HCT116 (cell line): ENCODE data around the gene ALCAM. TPM values are rescaled to one million over a fixed set of nuclear protein-coding genes. Genes with fewer than 3 reads are reported as not detected.
A peak's percentile ranks its signal among the peaks of the same experiment; 100 is the strongest.

Experiments used
- ATAC-seq: fragments of 200-7000 bp; cut with Tn5 transposase; 2 replicates; pipeline ENCODE4 v1.9.1; 2020; ENCODE audit warnings: mild to moderate bottlenecking, moderate library complexity
- Bru-seq: library from RNA; stranded (reverse); fragments of 400-500 nt; gene quantifications from one replicate; lab custom pipeline; 2021; lab: Mats Ljungman, UMichigan
- BruChase-seq, 2 experiments: library from RNA; stranded (reverse); fragments of 400-500 nt; gene quantifications; one replicate each; lab custom pipeline; 2021; lab: Mats Ljungman, UMichigan
- BruUV-seq: library from RNA; stranded (reverse); fragments of 400-500 nt; replicated peaks from 2 replicates; lab custom pipeline; 2021; lab: Mats Ljungman, UMichigan
- CTCF ChIA-PET: fragments of 300-600 bp; sonication (Branson Sonifier 250); formaldehyde crosslinking; loops from one replicate; lab custom pipeline; 2021; ENCODE audit warnings: antibody characterized with exemption; lab: Charles Lee
- POLR2A ChIA-PET: fragments of 300-600, 350-600 bp; sonication (Branson Sonifier 250); formaldehyde crosslinking; loops from one replicate; lab custom pipeline; 2021; ENCODE audit warnings: antibody characterized with exemption; lab: Charles Lee
- RAD21 ChIA-PET, 2 experiments: fragments of 300-600 bp; sonication (Branson Sonifier 250); formaldehyde crosslinking; loops; one replicate each; lab custom pipeline; 2023; ENCODE audit warnings: low total read pairs in 2 of 2; ENCODE audit not compliant: uncharacterized antibody in 2 of 2, unreplicated experiment in 2 of 2, low non-redundant PET in 1 of 2; lab: Charles Lee
- DNase-seq: peaks from one replicate; pipeline ENCODE4 v3.0.0-alpha.2; 2010; ENCODE audit warnings: low read depth, low spot score
- H2AFZ ChIP-seq: fragments of 200-600 bp; shearing (Covaris generic), sonication (generic); 2 replicates; pipeline ENCODE4 v1.6.1; 2017; ENCODE audit warnings: low read depth, mixed run types, mixed read lengths, antibody characterized with exemption, low read length; ENCODE audit not compliant: poor library complexity, severe bottlenecking
- H3K27ac ChIP-seq: 2 replicates; pipeline ENCODE4 v1.5.1; 2012; ENCODE audit warnings: low read depth, low read length
- H3K27me3 ChIP-seq: fragments of 200-600 bp; sonication (generic); 2 replicates; pipeline ENCODE4 v1.6.1; 2016; ENCODE audit warnings: mixed run types, low read length, mixed read lengths; ENCODE audit not compliant: insufficient read depth
- H3K36me3 ChIP-seq, 2 experiments: fragments of 200-500 bp in 1 of 2; fragments of 200-600 bp in 1 of 2; sonication (Bioruptor generic) in 1 of 2; sonication (generic) in 1 of 2; 2 replicates each; pipeline versions ENCODE4 v1.5.1 to v1.6.1; 2014 to 2016; ENCODE audit warnings: low read length in 2 of 2, inconsistent platforms in 1 of 2, mixed read lengths in 1 of 2, mixed run types in 1 of 2; ENCODE audit not compliant: insufficient read depth in 2 of 2, control insufficient read depth in 1 of 2
- H3K4me1 ChIP-seq, 2 experiments: fragments of 200-600 bp in 1 of 2; sonication (generic) in 1 of 2; 2 replicates each; pipeline versions ENCODE4 v1.5.1 to v1.6.1; 2012 to 2017; ENCODE audit warnings: low read length in 2 of 2, inconsistent platforms in 1 of 2, mild to moderate bottlenecking in 1 of 2, mixed read lengths in 1 of 2, mixed run types in 1 of 2, moderate library complexity in 1 of 2; ENCODE audit not compliant: insufficient read depth in 2 of 2, control insufficient read depth in 1 of 2
- H3K4me2 ChIP-seq: fragments of 200-600 bp; sonication (generic); 2 replicates; pipeline ENCODE4 v1.6.1; 2017; ENCODE audit warnings: mixed run types, low read length, mixed read lengths
- H3K4me3 ChIP-seq, 2 experiments: fragments of 200-600 bp in 1 of 2; sonication (generic) in 1 of 2; replicated peaks in 1 of 2; 2 replicates each; pipeline ENCODE4 v1.5.1; 2011 to 2016; ENCODE audit warnings: low read length in 2 of 2, control low read depth in 1 of 2, low read depth in 1 of 2, mild to moderate bottlenecking in 1 of 2, mixed read lengths in 1 of 2, mixed run types in 1 of 2
- H3K79me2 ChIP-seq: fragments of 200-600 bp; sonication (generic); 2 replicates; pipeline ENCODE4 v1.6.1; 2017; ENCODE audit warnings: mild to moderate bottlenecking, mixed run types, low read length, moderate library complexity, mixed read lengths; ENCODE audit not compliant: insufficient read depth
- H3K9ac ChIP-seq: fragments of 200-600 bp; sonication (generic); 2 replicates; pipeline ENCODE4 v1.6.1; 2016; ENCODE audit warnings: low read length, mixed read lengths
- H3K9me2 ChIP-seq: fragments of 200-600 bp; sonication (generic), shearing (Covaris generic); 2 replicates; pipeline ENCODE4 v1.6.1; 2017; ENCODE audit warnings: mixed run types, mild to moderate bottlenecking, moderate library complexity; ENCODE audit not compliant: insufficient read depth
- H3K9me3 ChIP-seq, 2 experiments: fragments of 200-500 bp in 1 of 2; fragments of 200-600 bp in 1 of 2; sonication (Bioruptor generic) in 1 of 2; sonication (generic) in 1 of 2; 2 replicates each; pipeline ENCODE4 v1.6.1; 2014 to 2017; ENCODE audit warnings: low read length in 2 of 2, mixed read lengths in 2 of 2, inconsistent platforms in 1 of 2, low read depth in 1 of 2, mild to moderate bottlenecking in 1 of 2, mixed run types in 1 of 2, moderate library complexity in 1 of 2; ENCODE audit not compliant: control insufficient read depth in 1 of 2, insufficient read depth in 1 of 2
- H4K20me1 ChIP-seq: fragments of 200-600 bp; sonication (generic), shearing (Covaris generic); 2 replicates; pipeline ENCODE4 v1.6.1; 2017; ENCODE audit warnings: mixed run types, mild to moderate bottlenecking, moderate library complexity; ENCODE audit not compliant: insufficient read depth
- CBX3 ChIP-seq: IDR thresholded peaks from 2 replicates; pipeline ENCODE4 v1.6.1; 2012; ENCODE audit warnings: low read depth
- CTCF ChIP-seq, 3 experiments: fragments of 200-600 bp in 1 of 3; sonication (generic) in 1 of 3; IDR thresholded peaks in 2 of 3; conservative IDR thresholded peaks in 1 of 3; 2 replicates each; pipeline ENCODE4 v1.5.1; 2012 to 2017; ENCODE audit warnings: low read depth in 2 of 3, low read length in 2 of 3, antibody characterized with exemption in 1 of 3, borderline replicate concordance in 1 of 3, control low read depth in 1 of 3, mild to moderate bottlenecking in 1 of 3, mixed read lengths in 1 of 3, mixed run types in 1 of 3, moderate library complexity in 1 of 3; ENCODE audit not compliant: insufficient read depth in 1 of 3
- ELF1 ChIP-seq: IDR thresholded peaks from 2 replicates; pipeline ENCODE4 v1.6.1; 2012; ENCODE audit warnings: low read depth, borderline replicate concordance
- EZH2 ChIP-seq: fragments of 200-600 bp; sonication (generic); IDR thresholded peaks from 2 replicates; pipeline ENCODE4 v1.6.1; 2017; ENCODE audit warnings: antibody characterized with exemption, mixed run types
- JUND ChIP-seq: IDR thresholded peaks from 2 replicates; pipeline ENCODE4 v1.6.1; 2012
- POLR2A ChIP-seq: IDR thresholded peaks from 2 replicates; pipeline ENCODE4 v1.7.0; 2011; ENCODE audit warnings: borderline replicate concordance; ENCODE audit not compliant: insufficient read depth, insufficient read length; ENCODE audit errors: extremely low read depth
- POLR2AphosphoS5 ChIP-seq: IDR thresholded peaks from 2 replicates; pipeline ENCODE4 v1.6.1; 2011; ENCODE audit warnings: mild to moderate bottlenecking, low read depth, low read length, moderate library complexity
- RAD21 ChIP-seq: IDR thresholded peaks from 2 replicates; pipeline ENCODE4 v1.6.1; 2012; ENCODE audit warnings: low read depth, mild to moderate bottlenecking
- SIN3A ChIP-seq: IDR thresholded peaks from 2 replicates; pipeline ENCODE4 v1.6.1; 2012; ENCODE audit warnings: low read depth
- SP1 ChIP-seq: IDR thresholded peaks from 2 replicates; pipeline ENCODE4 v1.6.1; 2012; ENCODE audit warnings: low read depth
- SRF ChIP-seq: IDR thresholded peaks from 2 replicates; pipeline ENCODE4 v1.6.1; 2012; ENCODE audit warnings: low read depth
- TCF7L2 ChIP-seq: IDR thresholded peaks from 2 replicates; pipeline ENCODE4 v1.7.0; 2011; ENCODE audit warnings: borderline replicate concordance, inconsistent platforms; ENCODE audit not compliant: insufficient read depth, insufficient read length; ENCODE audit errors: extremely low read depth
- YY1 ChIP-seq: IDR thresholded peaks from 2 replicates; pipeline ENCODE4 v1.6.1; 2011; ENCODE audit warnings: low read length, low read depth, moderate library complexity, mild to moderate bottlenecking; ENCODE audit not compliant: insufficient replicate concordance; ENCODE audit errors: extremely low read depth
- ZFX ChIP-seq: fragments of 450-650 bp; IDR thresholded peaks from 2 replicates; pipeline ENCODE4 v1.6.1; 2017
- ZNF274 ChIP-seq: fragments of 200-500 bp; sonication (Bioruptor generic); IDR thresholded peaks from 2 replicates; pipeline ENCODE4 v1.6.1; 2014; ENCODE audit warnings: mild to moderate bottlenecking, low read depth, low read length, inconsistent platforms
- intact Hi-C: fragments of 100-400 bp; cut with micrococcal nuclease; formaldehyde crosslinking; loops from 2 replicates; pipeline ENCODE4 v1.10.0; 2022
- long read RNA-seq: library from polyadenylated mRNA; unstranded; transcript quantifications from one replicate; pipeline ENCODE4 v2.0.0, GENCODE V29; 2021; ENCODE audit not compliant: unreplicated experiment
- polyA plus RNA-seq: library from polyadenylated mRNA; unstranded; fragments of >200 nt; gene quantifications from 2 replicates; pipeline ENCODE4 v1.2.1, GENCODE V29; 2012; ENCODE audit warnings: missing spikeins
- total RNA-seq: library from RNA; stranded (reverse); gene quantifications from one replicate; pipeline ENCODE4 v1.2.1, GENCODE V29; 2021; ENCODE audit not compliant: unreplicated experiment
- TF ChIP-seq, protein P1 (sequence below): IDR thresholded peaks from 2 replicates; pipeline ENCODE4 v1.6.1; 2012
- TF ChIP-seq, protein P2 (sequence below): IDR thresholded peaks from 2 replicates; pipeline ENCODE4 v1.6.1; 2011; ENCODE audit warnings: mild to moderate bottlenecking, low read length, moderate library complexity; ENCODE audit not compliant: insufficient replicate concordance; ENCODE audit errors: extremely low read depth
- TF ChIP-seq, protein P3 (sequence below): IDR thresholded peaks from 2 replicates; pipeline ENCODE4 v1.6.1; 2012

The ALCAM gene
- total RNA-seq (56.7 TPM), Bru-seq, nascent RNA (percentile 90 among the genes with signal in this experiment), BruChase-seq, experiment 1, labeled RNA remaining after a 6-hour chase (percentile 84 among the genes with signal in this experiment), BruChase-seq, experiment 2, labeled RNA remaining after a 2-hour chase (percentile 76 among the genes with signal in this experiment)
- polyA plus RNA-seq, result 41.7 and 41.9 TPM in 2 replicates
- long read RNA-seq, full-length matches to known transcripts, result 52 of 83 reads
- long read RNA-seq, partial matches to known transcripts, result 14 of 83 reads
- long read RNA-seq, other reads (novel, unspliced or antisense), result 17 of 83 reads

DNA sequence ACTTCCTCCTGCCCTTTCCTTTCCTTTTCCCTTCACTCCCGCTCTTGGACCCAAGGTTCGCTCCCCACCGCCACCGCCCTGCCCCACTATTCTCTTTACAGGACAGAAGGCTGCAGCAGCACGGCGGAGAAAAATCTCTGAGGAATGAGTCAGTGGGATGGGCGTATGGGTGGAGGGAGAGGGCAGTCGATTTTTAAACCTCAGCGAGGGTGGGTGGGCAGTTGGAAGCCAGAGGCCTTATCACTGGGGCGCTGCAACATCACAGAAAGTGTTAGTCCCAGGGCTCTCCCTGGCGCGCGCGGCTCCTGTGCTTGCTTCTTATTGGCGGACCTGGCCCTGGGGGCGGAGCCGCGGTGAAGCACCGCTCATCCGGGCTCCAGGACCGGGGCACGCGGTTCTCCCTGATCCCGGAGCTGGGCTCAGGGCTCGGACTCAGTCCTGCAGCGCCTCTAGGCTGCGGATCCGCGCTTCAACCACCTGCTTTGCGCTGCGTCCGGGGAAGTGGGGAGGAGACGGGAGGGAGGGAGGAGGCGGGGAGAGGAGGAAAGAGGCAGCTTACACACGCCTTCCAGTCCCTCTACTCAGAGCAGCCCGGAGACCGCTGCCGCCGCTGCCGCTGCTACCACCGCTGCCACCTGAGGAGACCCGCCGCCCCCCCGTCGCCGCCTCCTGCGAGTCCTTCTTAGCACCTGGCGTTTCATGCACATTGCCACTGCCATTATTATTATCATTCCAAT is at the start of gene ALCAM:
TSS of gene ALCAM (plus strand) at position 584 of the 737 bp plus-strand sequence.
- CTCF ChIA-PET, result interaction anchor here (0.7 to 3.7 kb wide), 6 partner anchors 12 to 1093 kb away, joined by 3 to 20 read pairs (median 6); no protein-coding TSS in a partner anchor
- no TSS peak for BruUV-seq
- no peak for TF ChIP-seq ELF1
- TF ChIP-seq CBX3, result peak; percentile 94
- no peak for TF ChIP-seq TCF7L2
- TF ChIP-seq, protein P1, sequence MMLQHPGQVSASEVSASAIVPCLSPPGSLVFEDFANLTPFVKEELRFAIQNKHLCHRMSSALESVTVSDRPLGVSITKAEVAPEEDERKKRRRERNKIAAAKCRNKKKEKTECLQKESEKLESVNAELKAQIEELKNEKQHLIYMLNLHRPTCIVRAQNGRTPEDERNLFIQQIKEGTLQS, result no peak
- peak; percentile 70 for TF ChIP-seq SIN3A
- no peak for TF ChIP-seq EZH2
- TF ChIP-seq RAD21, result peak; percentile 97
- TF ChIP-seq POLR2A, result no peak
- peak; percentile 82 for TF ChIP-seq SP1
- peak; percentile 52 to 78 (median 58) for TF ChIP-seq CTCF (IDR thresholded peaks at IDR 0.05 in 2 of 3, conservative IDR thresholded peaks at IDR 0.05 in 1 of 3; ENCODE audit: borderline replicate concordance in 1 of 3, insufficient read depth in 1 of 3, low read depth in 2 of 3, low read length in 2 of 3)
- TF ChIP-seq SRF, result no peak
- no peak for TF ChIP-seq ZFX
- peak; percentile 78 for TF ChIP-seq POLR2AphosphoS5
- TF ChIP-seq ZNF274, result no peak
- no peak for TF ChIP-seq YY1
- TF ChIP-seq, protein P2, sequence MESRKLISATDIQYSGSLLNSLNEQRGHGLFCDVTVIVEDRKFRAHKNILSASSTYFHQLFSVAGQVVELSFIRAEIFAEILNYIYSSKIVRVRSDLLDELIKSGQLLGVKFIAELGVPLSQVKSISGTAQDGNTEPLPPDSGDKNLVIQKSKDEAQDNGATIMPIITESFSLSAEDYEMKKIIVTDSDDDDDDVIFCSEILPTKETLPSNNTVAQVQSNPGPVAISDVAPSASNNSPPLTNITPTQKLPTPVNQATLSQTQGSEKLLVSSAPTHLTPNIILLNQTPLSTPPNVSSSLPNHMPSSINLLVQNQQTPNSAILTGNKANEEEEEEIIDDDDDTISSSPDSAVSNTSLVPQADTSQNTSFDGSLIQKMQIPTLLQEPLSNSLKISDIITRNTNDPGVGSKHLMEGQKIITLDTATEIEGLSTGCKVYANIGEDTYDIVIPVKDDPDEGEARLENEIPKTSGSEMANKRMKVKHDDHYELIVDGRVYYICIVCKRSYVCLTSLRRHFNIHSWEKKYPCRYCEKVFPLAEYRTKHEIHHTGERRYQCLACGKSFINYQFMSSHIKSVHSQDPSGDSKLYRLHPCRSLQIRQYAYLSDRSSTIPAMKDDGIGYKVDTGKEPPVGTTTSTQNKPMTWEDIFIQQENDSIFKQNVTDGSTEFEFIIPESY, result no peak
- TF ChIP-seq, protein P3, sequence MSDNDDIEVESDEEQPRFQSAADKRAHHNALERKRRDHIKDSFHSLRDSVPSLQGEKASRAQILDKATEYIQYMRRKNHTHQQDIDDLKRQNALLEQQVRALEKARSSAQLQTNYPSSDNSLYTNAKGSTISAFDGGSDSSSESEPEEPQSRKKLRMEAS, result peak; percentile 98
- peak; percentile 49 for TF ChIP-seq JUND

More for the DNA sequence above, at the start of gene ALCAM:
- Histone ChIP-seq H3K9me3 (no peaks in the 10 kb centered on the region), H3K4me1 (peaks cover 13 to 49% of the 10 kb centered on the region in 2 experiments; a peak in 3 of 4 replicates), H3K4me2 (peak within 1 kb of the TSS; percentile 98), H3K36me3 (no peaks in the 10 kb centered on the region), H3K27me3 (no peaks in the 10 kb centered on the region), H3K4me3 (peak within 1 kb of the TSS; percentile 74 to 91), H3K9me2 (no peaks in the 10 kb centered on the region), H3K9ac (peak within 1 kb of the TSS; percentile 86), H3K79me2 (peaks cover 47% of the 10 kb centered on the region), H4K20me1 (no peaks in the 10 kb centered on the region), H3K27ac (peak within 1 kb of the TSS; percentile 78), H2AFZ (peak within 1 kb of the TSS; percentile 99)
- DNase-seq (peak; percentile 97), ATAC-seq (peak; percentile 81)
- ChIA-PET RAD21 (interaction anchor here (0.6 to 1.1 kb wide), 5 partner anchors 35 to 1092 kb away, joined by 3 to 5 read pairs (median 3); no protein-coding TSS in a partner anchor), POLR2A (interaction anchor here (0.6 to 2.0 kb wide), 5 partner anchors 10 to 770 kb away, joined by 3 to 9 read pairs (median 3); no protein-coding TSS in a partner anchor)
- intact Hi-C loops, result loop anchor here (2.0 to 10.0 kb wide), 9 partner anchors 382 to 1374 kb away; no protein-coding TSS in a partner anchor
